Lower lobe of right lung (tissue), 2 donors: ENCODE measurements around the gene AADAT. TPM values are rescaled to one million over a fixed set of nuclear protein-coding genes. Genes with fewer than 3 reads are reported as not detected.

ENCODE experiments used
- ATAC-seq, 2 donors: fragments of 200-7000 bp; cut with Tn5 transposase; one replicate each; pipeline ENCODE4 v1.9.1; 2020 to 2022; ENCODE audit warnings: mild to moderate bottlenecking in 2 of 2, moderate library complexity in 2 of 2
- DNase-seq: peaks from one replicate; pipeline ENCODE4 v3.0.0-alpha.2; 2020
- H3K27ac ChIP-seq: fragments of 200-600 bp; one replicate; pipeline ENCODE4 v1.8.0; 2022
- H3K27me3 ChIP-seq: fragments of 200-600 bp; one replicate; pipeline ENCODE4 v1.8.0; 2022; ENCODE audit warnings: low read depth
- H3K36me3 ChIP-seq: fragments of 200-600 bp; one replicate; pipeline ENCODE4 v1.8.0; 2022; ENCODE audit warnings: mild to moderate bottlenecking
- H3K4me1 ChIP-seq: fragments of 200-600 bp; one replicate; pipeline ENCODE4 v1.8.0; 2022
- H3K4me3 ChIP-seq: fragments of 200-600 bp; one replicate; pipeline ENCODE4 v1.8.0; 2022; ENCODE audit warnings: mild to moderate bottlenecking
- H3K9me3 ChIP-seq: fragments of 200-600 bp; one replicate; pipeline ENCODE4 v1.8.0; 2022
- CTCF ChIP-seq: fragments of 200-600 bp; IDR thresholded peaks from one replicate; pipeline ENCODE4 v1.8.0; 2022; ENCODE audit warnings: antibody characterized with exemption, mild to moderate bottlenecking
- intact Hi-C: fragments of 100-400 bp; cut with DNase I; formaldehyde crosslinking; loops from one replicate; pipeline ENCODE4 v1.11.0; 2022
- total RNA-seq: library from RNA; stranded (reverse); fragmentation: NEBNext Ultra II Directional; extraction: Animal tissue kit (Norgen Biotek cat#: 25700); gene quantifications from one replicate; pipeline ENCODE4 v1.2.1, GENCODE V29; 2021
- donor health status: DM: no; HTN: yes; CAD: no; lungs with severe emphysema.

AADAT gene
- total RNA-seq, 1 donor from 2014 or later: 4.9 TPM

DNA sequence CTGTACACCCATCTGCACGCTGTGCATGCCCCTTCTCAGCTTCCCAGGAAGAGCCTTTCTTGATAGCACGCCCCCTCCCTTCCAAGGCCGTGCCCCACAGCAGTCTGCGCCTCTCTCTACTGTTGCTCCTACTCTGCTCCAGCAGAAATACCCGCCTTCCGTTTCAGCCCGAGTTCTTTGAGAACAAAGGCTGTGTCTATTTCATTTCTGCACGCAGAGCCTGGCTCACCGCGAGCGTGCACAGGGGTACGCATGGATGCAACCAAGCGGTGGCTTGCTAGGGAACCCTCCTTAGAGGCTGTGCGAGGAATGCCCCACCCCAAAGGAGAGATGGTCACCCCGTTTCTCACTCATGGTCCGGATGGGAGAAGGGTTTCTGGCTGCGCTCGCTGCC is 485 bp downstream of the AADAT start:
- TF ChIP-seq CTCF: no peak
- Histone ChIP-seq H3K27ac (peak overlapping the region; percentile 62), H3K27me3 (peaks cover 8% of the 10 kb centered on the region), H3K9me3 (no peaks in the 10 kb centered on the region), H3K36me3 (peaks cover 6% of the 10 kb centered on the region), H3K4me3 (peak overlapping the region; percentile 65), H3K4me1 (peaks cover 12% of the 10 kb centered on the region)
- DNase-seq: peak; percentile 43
- intact Hi-C loops: no loop called here
- peak; percentile 22 to 35 for ATAC-seq

- Histone ChIP-seq H3K27ac (no peak overlapping the region), H3K36me3 (peaks cover 6% of the 10 kb centered on the region), H3K27me3 (peaks cover 8% of the 10 kb centered on the region), H3K4me1 (peaks cover 12% of the 10 kb centered on the region), H3K4me3 (peak overlapping the region; percentile 65), H3K9me3 (no peaks in the 10 kb centered on the region)
- intact Hi-C loops: no loop called here
- TF ChIP-seq CTCF: no peak
- ATAC-seq (no peak), DNase-seq (no peak)
These were observed 1.0 kb downstream of the AADAT start for GRCh38 chr4:170088716-170089115.

DNA sequence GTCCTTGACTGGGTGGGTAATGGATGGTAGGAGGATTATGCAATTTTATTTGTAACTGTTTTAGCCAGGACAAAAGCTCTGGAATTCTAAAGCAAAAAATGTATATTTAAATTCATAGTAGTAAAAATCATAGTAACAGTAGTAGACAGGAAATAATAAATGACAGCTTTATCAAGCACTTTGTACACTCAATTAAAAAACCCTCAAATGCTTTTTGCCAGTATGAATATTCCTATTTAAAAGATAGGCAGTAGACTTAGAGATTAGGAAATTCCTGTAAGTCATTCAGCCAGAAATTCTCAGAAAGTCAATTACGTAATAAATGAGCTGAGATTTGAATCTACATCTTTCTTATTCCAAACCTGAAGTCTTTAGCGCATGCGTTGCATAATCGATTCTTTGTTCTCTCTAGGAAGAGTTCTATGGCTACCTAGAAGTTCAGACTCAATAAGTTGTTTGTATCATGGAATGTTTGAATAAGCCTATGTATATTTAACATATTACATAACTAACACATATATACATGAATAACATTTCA is 2.5 kb downstream of the AADAT start:
- DNase-seq: no peak
- intact Hi-C loops: no loop called here

DNA sequence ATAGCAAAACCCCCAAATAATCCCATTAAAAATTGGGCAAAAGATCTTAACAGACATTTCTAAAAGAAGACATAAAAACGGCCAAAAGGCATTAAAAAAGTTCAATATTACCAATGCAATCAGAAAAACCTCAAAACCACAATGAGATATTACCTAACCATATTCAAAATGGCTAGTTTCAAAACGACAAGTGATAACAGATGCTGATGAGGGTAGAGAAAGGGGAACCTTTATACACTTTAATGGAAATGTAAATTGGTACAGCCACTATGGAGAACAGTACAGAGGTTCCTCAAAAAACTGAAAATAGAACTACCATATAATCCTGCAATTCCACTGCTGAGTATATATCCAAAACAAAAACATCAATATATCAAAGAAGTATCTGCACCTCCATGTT is 6.2 kb downstream of the AADAT start:
- Histone ChIP-seq H3K27ac (no peak overlapping the region), H3K4me3 (no peak overlapping the region), H3K27me3 (no peaks in the 10 kb centered on the region), H3K9me3 (no peaks in the 10 kb centered on the region), H3K4me1 (peaks cover under 1% of the 10 kb centered on the region), H3K36me3 (peaks cover 6% of the 10 kb centered on the region)
- intact Hi-C loops: no loop called here
- no peak for DNase-seq
- no peak for TF ChIP-seq CTCF
- ATAC-seq: no peak

More for the DNA sequence above, 2.5 kb downstream of the AADAT start:
- no peak overlapping the region for H3K4me3 ChIP-seq
- no peak for ATAC-seq
- peaks cover 8% of the 10 kb centered on the region for H3K27me3 ChIP-seq
- H3K27ac ChIP-seq: no peak overlapping the region
- no peaks in the 10 kb centered on the region for H3K9me3 ChIP-seq
- H3K36me3 ChIP-seq: peaks cover 6% of the 10 kb centered on the region
- no peak for TF ChIP-seq CTCF
- H3K4me1 ChIP-seq: peaks cover 12% of the 10 kb centered on the region

- no peak overlapping the region for H3K27ac ChIP-seq
- no peak overlapping the region for H3K4me3 ChIP-seq
- no peaks in the 10 kb centered on the region for H3K9me3 ChIP-seq
- intact Hi-C loops: no loop called here
- TF ChIP-seq CTCF: no peak
- DNase-seq (no peak), ATAC-seq (no peak)
- no peaks in the 10 kb centered on the region for H3K4me1 ChIP-seq
- no peaks in the 10 kb centered on the region for H3K36me3 ChIP-seq
- H3K27me3 ChIP-seq: no peaks in the 10 kb centered on the region
These were observed 9.3 kb downstream of the AADAT start for GRCh38 chr4:170080496-170080895.

DNA sequence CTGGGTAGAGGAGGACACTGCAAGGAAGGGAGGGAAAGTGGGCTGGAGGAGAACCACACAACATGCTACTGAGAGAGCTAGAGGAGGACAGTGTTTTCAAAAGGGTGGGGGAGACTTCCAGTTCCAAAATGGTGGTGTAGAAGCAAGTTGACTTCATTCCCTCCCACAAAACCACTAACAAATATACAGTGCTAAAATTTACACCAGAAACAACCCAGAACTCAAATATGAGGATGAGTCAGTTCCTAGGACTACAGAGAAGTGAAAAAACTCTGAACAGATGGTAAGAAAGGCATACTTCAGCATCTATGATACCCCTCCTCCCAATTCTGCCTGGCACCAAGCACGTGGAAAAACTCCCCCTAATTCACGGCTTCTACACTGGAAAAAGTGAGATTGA is 9.8 kb downstream of the AADAT start:
- ATAC-seq (no peak), DNase-seq (no peak)
- Histone ChIP-seq H3K4me3 (no peak overlapping the region), H3K36me3 (no peaks in the 10 kb centered on the region), H3K9me3 (no peaks in the 10 kb centered on the region), H3K4me1 (no peaks in the 10 kb centered on the region), H3K27me3 (no peaks in the 10 kb centered on the region), H3K27ac (no peak overlapping the region)
- intact Hi-C loops: no loop called here
- no peak for TF ChIP-seq CTCF
